HG02885 (cell line): ENCODE data around the gene NDUFAF5.

Source experiments
- ATAC-seq: cut with Tn5 transposase; IDR thresholded peaks from one replicate; pipeline ENCODE4 v1.9.1; 2021; ENCODE audit warnings: mild to moderate bottlenecking; ENCODE audit not compliant: unreplicated experiment, poor library complexity

NDUFAF5 gene

DNA sequence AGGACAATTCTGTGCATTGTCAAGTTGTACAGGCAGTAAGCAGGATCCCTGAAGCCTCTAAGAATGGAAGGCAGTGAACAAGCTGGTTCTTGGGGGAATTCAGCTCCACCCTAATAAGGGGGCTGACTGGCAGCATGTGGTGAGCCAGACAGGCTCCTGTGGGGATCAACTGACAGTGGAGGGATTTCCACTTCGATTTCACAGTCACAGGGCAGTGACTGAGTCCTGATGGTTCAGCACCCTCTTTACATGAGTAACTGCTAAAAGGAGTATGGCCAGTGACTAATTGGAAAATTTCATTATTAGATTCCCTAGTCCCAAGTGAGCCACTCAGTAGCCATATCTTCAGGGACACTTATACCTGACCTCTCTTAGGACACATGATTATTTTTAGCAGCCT lies 78.4 kb downstream of the NDUFAF5 start:
- no peak for ATAC-seq

DNA sequence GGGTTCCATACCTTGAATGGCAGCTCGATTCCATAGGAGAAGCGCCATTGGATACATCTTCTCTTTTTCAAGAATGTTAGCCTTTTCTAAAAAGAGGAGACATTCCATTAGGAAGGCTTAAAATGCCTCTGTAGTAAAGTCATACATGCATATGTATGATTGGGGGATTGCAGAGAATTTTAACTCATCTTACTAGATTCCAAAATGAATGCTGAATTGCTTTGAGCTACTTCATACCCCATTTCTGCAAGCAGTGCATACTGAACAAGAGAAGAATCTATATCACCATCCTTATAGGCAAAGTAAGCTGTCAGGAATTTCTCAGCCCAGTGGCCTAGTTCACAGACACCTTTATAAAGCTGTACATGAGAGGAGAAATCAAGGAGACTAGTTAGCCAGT lies 80.3 kb downstream of the NDUFAF5 start:
- ATAC-seq: no peak

DNA sequence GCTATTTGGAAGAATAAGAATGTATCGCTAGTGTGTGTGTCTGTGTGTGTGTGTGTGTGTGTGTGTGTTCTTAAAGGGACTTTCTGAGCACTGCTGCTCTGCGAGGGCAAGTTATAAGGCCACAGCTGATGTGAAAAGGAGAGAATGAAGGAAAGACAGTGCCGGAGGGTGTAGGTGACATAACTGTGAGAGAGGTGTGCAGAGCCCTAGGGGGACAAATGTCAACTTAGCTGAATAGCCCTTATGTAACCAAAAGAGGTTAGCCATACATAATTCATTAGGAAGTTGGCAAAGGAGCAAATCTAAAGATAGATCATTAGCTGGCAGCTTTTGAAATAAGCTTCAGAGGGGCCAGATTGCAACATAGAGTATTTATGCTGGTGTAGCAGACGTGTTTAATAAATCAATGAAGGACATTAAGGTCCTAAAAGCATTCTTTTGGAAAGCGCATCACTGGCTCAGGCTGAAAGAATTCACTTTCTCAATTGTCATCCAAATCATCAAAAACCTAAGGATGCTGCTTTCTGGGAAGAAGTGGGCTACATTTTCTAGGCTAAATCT lies 81.0 kb downstream of the NDUFAF5 start:
- no peak for ATAC-seq

DNA sequence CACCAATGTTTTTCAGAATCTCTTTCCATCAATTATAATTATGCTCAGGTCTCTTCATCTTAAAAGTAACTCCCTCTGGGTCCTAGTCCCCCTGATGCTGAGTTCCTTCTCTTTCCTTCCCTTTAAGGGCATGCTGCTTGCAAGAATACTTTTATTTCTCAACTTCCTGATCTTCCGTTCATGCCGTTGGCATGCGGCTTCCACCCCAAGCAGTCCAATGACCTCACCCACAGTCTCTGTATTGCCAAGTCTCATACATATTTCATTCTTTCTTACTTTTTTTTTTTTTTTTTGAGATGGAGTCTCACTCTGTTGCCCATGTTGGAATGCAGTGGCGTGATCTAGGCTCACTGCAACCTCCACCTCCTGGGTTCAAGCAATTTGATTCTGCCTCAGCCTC lies 83.5 kb downstream of the NDUFAF5 start:
- no peak for ATAC-seq

DNA sequence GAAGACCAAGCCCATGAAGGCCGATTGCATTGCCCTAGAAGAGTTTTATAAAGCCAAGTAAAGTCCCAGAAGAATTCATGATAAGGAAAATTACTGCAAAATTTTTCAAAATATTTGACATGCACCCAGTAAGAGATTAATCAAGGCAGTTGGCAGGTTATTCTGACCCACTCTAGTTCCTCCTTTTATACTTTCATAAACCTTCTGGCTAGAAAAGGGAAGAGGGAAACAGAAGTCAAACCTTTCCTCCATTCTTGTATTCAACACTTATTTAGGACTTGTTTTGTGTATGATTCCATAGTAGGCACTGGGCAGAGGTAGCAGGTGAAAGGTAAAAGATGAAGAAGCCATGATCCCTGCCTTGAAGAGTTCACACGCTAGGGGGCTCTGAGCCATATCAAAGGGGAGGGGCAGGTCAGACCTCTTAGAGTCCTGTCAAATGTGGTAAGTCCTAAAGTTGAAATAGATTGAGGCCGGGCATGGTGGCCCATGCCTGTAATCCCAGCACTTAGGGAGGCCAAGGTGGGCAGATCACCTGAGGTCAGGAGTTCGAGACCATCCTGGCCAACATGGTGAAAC lies 85.4 kb downstream of the NDUFAF5 start:
- ATAC-seq: no peak
